ENCODE data around the gene NLGN2.

Gene NLGN2

DNA sequence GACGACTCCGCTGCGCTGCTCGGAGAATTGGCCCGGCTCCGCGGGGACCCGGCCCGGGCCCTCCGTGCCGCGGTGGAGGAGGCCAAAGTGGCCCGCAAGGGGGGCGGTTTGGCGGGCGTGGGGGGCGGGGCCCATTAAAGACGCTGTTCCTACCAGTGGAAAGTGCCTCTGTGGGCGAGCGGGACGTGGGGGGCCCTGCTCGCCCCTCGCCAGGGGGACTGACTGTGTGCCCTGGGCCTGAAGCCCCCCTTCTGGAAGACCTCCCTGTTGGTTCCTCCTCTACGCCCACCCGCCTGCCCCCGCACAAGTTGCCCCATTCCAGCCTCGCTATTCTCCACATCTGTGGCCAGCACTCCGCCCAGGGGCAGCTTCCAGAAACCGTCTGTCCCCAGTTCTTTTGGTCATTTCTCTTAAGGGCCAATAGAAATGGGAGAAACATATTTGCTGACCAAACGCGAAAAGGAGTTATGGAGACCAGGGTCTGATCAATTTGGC, 29.8 kb downstream of the NLGN2 start:
- TF ChIP-seq, protein P1, sequence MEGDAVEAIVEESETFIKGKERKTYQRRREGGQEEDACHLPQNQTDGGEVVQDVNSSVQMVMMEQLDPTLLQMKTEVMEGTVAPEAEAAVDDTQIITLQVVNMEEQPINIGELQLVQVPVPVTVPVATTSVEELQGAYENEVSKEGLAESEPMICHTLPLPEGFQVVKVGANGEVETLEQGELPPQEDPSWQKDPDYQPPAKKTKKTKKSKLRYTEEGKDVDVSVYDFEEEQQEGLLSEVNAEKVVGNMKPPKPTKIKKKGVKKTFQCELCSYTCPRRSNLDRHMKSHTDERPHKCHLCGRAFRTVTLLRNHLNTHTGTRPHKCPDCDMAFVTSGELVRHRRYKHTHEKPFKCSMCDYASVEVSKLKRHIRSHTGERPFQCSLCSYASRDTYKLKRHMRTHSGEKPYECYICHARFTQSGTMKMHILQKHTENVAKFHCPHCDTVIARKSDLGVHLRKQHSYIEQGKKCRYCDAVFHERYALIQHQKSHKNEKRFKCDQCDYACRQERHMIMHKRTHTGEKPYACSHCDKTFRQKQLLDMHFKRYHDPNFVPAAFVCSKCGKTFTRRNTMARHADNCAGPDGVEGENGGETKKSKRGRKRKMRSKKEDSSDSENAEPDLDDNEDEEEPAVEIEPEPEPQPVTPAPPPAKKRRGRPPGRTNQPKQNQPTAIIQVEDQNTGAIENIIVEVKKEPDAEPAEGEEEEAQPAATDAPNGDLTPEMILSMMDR (IDR thresholded peaks at IDR 0.05; ENCODE audit: insufficient read depth, low read length, poor library complexity, severe bottlenecking): no peak
- no peak for DNase-seq (ENCODE audit: extremely low read depth, insufficient read length)
- Histone ChIP-seq H3K27me3 (replicated peaks; ENCODE audit: control insufficient read depth, insufficient read depth, low read length) (no peaks in the 10 kb centered on the region), H3K36me3 (ENCODE audit: control insufficient read depth, insufficient read depth, low read length) (no peaks in the 10 kb centered on the region; the same call in 1 of the 2 replicates), H3K4me3 (replicated peaks; ENCODE audit: low read depth, low read length) (peak overlapping the region; percentile 37)

DNA sequence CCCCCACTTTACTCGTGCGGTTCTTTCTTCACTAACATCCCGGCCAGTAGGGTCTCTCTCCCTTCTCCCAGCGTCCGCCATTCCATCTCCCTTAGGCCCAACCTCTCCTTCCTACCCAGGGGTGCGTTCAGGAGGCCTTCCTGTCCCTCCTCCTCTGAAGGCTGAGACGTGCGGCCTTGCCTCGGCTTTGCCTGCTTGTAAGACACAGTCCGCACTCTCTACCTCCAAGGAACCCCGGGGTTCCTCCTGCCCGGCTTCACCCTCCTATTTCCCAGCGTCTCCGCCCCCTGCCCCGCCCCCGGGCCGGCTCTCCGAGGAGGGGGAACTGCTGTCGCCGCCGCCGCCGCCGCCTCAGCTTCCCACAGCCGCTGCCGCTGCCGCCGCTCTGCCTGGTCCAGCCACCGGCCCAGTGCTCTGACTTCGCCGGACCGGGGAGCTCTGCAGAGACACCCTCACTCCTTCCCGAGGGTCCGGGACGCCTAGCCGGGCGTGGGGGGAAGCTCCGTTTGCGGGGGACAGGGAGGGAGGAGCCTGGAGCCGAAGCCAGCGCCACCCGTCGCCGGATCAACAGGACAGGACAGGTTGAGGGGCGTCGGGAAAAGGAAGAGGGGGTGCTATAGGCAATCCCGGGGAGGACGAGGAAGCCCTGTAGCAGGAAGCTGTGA, 30.4 kb downstream of the NLGN2 start:
- Histone ChIP-seq H3K4me3 (replicated peaks; ENCODE audit: low read depth, low read length) (peak overlapping the region; percentile 29; the same call in 1 of the 2 replicates), H3K36me3 (ENCODE audit: control insufficient read depth, insufficient read depth, low read length) (no peaks in the 10 kb centered on the region; the same call in 1 of the 2 replicates), H3K27me3 (replicated peaks; ENCODE audit: control insufficient read depth, insufficient read depth, low read length) (no peaks in the 10 kb centered on the region)
- DNase-seq (ENCODE audit: extremely low read depth, insufficient read length): peak; percentile 42
- TF ChIP-seq, protein P1 (IDR thresholded peaks at IDR 0.05; ENCODE audit: insufficient read depth, low read length, poor library complexity, severe bottlenecking): no peak

DNA sequence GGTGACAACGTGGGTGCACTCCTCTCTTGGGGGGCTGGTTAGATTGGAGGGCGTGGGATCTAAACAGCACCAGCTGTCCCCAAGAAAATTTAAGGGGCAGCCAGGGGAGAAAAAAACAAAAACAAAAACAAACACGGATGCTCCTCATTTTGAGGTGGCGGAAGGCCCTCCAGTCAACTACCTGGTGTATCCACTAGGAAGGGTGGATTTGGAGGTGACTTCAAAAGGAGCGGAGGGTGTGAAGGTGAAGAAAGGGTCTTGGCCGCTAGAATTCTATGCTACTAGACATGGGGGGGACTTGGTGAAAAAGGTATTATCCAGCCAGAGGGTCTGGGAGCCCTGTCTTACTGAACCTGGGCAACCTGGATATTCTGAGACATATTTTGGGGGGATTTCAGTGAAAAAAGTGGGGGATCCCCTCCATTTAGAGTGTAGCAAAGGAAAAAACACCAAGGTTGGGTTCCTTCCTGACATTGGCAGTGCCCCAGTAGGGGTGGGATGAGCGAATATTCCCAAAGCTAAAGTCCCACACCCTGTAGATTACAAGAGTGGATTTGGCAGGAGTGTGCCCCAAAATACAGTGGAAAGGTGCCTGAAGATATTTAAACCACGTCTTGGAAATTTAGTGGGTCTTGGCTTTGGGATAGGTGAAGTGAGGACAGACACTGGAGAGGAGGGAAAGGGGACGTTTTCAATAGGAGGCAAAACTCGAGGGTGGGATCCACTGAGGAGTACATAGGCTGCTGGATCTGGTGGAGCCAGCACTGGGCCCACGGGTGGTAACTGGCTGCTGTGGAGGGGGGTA, 31.2 kb downstream of the NLGN2 start:
- no peaks in the 10 kb centered on the region; the same call in 1 of the 2 replicates for H3K36me3 ChIP-seq (ENCODE audit: control insufficient read depth, insufficient read depth, low read length)
- H3K4me3 ChIP-seq (replicated peaks; ENCODE audit: low read depth, low read length): peak overlapping the region; percentile 68
- DNase-seq (ENCODE audit: extremely low read depth, insufficient read length): no peak
- TF ChIP-seq, protein P1 (IDR thresholded peaks at IDR 0.05; ENCODE audit: insufficient read depth, low read length, poor library complexity, severe bottlenecking): no peak
- no peaks in the 10 kb centered on the region for H3K27me3 ChIP-seq (replicated peaks; ENCODE audit: control insufficient read depth, insufficient read depth, low read length)

DNA sequence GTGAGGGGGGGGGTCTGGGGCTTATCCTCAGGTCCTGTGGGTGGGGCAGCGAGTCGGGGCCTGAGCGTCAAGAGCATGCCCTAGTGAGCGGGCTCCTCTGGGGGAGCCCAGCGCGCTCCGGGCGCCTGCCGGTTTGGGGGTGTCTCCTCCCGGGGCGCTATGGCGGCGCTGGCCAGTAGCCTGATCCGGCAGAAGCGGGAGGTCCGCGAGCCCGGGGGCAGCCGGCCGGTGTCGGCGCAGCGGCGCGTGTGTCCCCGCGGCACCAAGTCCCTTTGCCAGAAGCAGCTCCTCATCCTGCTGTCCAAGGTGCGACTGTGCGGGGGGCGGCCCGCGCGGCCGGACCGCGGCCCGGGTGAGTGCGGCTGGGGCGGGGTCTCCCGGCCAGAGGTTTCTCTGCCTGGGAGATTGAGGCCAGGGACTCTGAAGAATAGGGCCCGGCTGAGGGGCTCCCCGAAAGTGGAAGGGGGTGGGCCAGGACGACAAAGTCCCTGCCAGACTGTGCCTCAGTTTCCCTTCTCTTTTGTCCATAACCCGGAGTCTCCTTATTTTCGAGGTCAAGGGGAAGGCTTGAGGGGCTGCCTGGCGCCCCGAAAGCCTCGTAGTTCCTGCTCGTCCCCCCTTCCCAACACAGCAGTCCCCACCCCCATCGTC, 31.9 kb downstream of the NLGN2 start, which contains the start of gene FGF11:
Gene FGF11 (plus strand): TSS at position 51 of the 651 bp plus-strand sequence. CDS start 109 bp downstream, at position 160.
- Histone ChIP-seq H3K27me3 (replicated peaks; ENCODE audit: control insufficient read depth, insufficient read depth, low read length) (no peaks in the 10 kb centered on the region), H3K36me3 (ENCODE audit: control insufficient read depth, insufficient read depth, low read length) (no peaks in the 10 kb centered on the region; the same call in 1 of the 2 replicates), H3K4me3 (replicated peaks; ENCODE audit: low read depth, low read length) (peak within 1 kb of the TSS; percentile 68)
- TF ChIP-seq, protein P1 (IDR thresholded peaks at IDR 0.05; ENCODE audit: insufficient read depth, low read length, poor library complexity, severe bottlenecking): no peak
- DNase-seq (ENCODE audit: extremely low read depth, insufficient read length): peak; percentile 42

DNA sequence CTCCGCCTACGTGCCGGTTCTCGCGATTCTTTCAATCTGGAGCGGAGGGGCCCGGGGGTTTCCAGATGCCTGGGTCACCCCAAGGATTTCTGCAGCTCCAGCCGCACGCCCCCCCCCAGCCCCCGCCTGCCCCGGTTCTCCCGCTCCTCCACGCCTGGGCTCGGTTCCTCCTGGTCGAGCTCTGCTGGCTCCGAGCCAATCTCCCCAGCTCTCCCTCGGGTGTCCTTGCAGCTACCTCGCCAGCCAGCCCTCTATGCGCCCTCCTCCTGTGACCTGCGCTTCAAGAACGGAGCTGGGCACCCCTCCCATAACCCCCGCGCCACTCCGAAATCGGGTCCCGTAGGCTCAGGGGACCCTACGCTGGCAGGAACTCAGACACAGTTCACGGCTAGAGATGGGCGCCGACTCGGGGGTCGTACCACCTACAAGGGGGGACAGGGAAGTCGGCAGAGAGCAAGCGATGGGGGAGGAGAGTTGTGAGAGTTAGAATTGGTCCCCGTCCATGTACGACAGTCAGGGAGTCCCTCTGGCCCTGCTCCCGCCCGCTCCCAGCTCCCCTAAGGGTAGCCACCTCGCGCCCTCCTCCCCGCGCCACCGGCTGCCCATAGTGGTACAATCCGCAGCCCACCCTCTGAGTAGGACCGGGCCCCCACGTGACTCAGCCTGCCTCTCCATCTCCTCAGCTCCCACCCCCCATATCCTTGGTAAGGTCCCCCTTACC, 32.6 kb downstream of the NLGN2 start:
- no peaks in the 10 kb centered on the region for H3K27me3 ChIP-seq (replicated peaks; ENCODE audit: control insufficient read depth, insufficient read depth, low read length)
- H3K4me3 ChIP-seq (replicated peaks; ENCODE audit: low read depth, low read length): peak overlapping the region; percentile 68
- DNase-seq (ENCODE audit: extremely low read depth, insufficient read length): peak; percentile 58
- TF ChIP-seq, protein P1 (IDR thresholded peaks at IDR 0.05; ENCODE audit: insufficient read depth, low read length, poor library complexity, severe bottlenecking): no peak
- no peaks in the 10 kb centered on the region; the same call in 1 of the 2 replicates for H3K36me3 ChIP-seq (ENCODE audit: control insufficient read depth, insufficient read depth, low read length)
